Breast epithelium (tissue), 3 donors: Measurements from ENCODE around the gene SLC26A11.

Experiments used
- POLR2A ChIP-seq: fragments of 450-650 bp; IDR thresholded peaks from one replicate; pipeline ENCODE4 v1.6.1; 2016; ENCODE audit warnings: antibody characterized with exemption, mild to moderate bottlenecking, moderate library complexity
- TF ChIP-seq, protein P1 (sequence below), 3 donors: fragments of 450-650 bp; IDR thresholded peaks; one replicate each; pipeline ENCODE4 v1.5.1; 2016 to 2017; ENCODE audit warnings: antibody characterized with exemption in 3 of 3, mild to moderate bottlenecking in 3 of 3, moderate library complexity in 3 of 3

DNA sequence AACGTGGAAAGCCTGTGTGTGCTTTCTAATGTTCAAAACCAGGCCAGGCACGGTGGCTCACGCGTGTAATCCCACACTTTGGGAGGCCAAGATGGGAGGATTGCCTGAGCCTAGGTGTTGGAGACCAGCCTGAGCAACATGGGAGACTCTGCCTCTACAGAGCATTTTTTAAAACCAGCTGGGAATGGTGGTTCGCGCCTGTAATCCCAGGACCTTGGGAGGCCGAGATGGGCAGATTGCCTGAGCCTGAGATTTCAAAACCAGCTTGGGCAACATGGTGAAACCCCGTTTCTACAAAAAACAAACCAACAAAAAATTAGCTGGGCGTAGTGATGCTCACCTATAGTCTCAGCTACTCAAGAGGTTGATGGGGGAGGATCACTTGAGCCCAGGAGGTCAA lies 66.8 kb downstream of the SLC26A11 start:
- TF ChIP-seq, protein P1, sequence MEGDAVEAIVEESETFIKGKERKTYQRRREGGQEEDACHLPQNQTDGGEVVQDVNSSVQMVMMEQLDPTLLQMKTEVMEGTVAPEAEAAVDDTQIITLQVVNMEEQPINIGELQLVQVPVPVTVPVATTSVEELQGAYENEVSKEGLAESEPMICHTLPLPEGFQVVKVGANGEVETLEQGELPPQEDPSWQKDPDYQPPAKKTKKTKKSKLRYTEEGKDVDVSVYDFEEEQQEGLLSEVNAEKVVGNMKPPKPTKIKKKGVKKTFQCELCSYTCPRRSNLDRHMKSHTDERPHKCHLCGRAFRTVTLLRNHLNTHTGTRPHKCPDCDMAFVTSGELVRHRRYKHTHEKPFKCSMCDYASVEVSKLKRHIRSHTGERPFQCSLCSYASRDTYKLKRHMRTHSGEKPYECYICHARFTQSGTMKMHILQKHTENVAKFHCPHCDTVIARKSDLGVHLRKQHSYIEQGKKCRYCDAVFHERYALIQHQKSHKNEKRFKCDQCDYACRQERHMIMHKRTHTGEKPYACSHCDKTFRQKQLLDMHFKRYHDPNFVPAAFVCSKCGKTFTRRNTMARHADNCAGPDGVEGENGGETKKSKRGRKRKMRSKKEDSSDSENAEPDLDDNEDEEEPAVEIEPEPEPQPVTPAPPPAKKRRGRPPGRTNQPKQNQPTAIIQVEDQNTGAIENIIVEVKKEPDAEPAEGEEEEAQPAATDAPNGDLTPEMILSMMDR (IDR thresholded peaks at IDR 0.05): no peak
- TF ChIP-seq POLR2A: no peak
